ENCODE measurements around the gene FBH1. TPM values are rescaled to one million over a fixed set of nuclear protein-coding genes. Genes with fewer than 3 reads are reported as not detected.
A peak's percentile ranks its signal among the peaks of the same experiment; 100 is the strongest.
"Not testable (repeated sequence)": the region's sequence is repeated elsewhere in the genome, so short reads cannot be mapped to it uniquely, and the experiment has no call there.

FBH1 gene
- total RNA-seq, 1 donor from 2014 or later, result 71.5 TPM

- Histone ChIP-seq H3K9me3 (ENCODE audit: insufficient read depth, low read depth, low read length) (no peaks in the 10 kb centered on the region), H3K27ac (ENCODE audit: low read depth, low read length) (no peak overlapping the region), H3K9ac (ENCODE audit: low read length) (no peak overlapping the region), H3K4me1 (ENCODE audit: insufficient read depth, low read length) (peaks cover 11% of the 10 kb centered on the region), H4K20me1 (ENCODE audit: insufficient read depth, low read length) (no peaks in the 10 kb centered on the region), H2AFZ (ENCODE audit: low read depth, low read length) (no peak overlapping the region), H3K27me3 (ENCODE audit: insufficient read depth, low read length) (no peaks in the 10 kb centered on the region), H3K4me2 (ENCODE audit: low read length) (no peak overlapping the region), H3K4me3 (ENCODE audit: insufficient read depth, low read depth, low read length) (no peak overlapping the region), H3K36me3 (ENCODE audit: insufficient read depth, low read length) (no peaks in the 10 kb centered on the region), H3K79me2 (ENCODE audit: insufficient read depth, low read length) (no peaks in the 10 kb centered on the region)
- Mint-ChIP-seq H3K36me3 (ENCODE audit: low read depth, unreplicated experiment) (peaks cover 4% of the 10 kb centered on the region), H3K9me3 (ENCODE audit: unreplicated experiment) (peaks cover 2% of the 10 kb centered on the region), H3K27me3 (ENCODE audit: low read depth, unreplicated experiment) (peaks cover 19% of the 10 kb centered on the region), H3K4me3 (ENCODE audit: unreplicated experiment) (no peak overlapping the region), H3K4me1 (ENCODE audit: low read depth, unreplicated experiment) (peaks cover 2% of the 10 kb centered on the region), H3K27ac (ENCODE audit: unreplicated experiment) (peak overlapping the region; percentile 47)
- DNase-seq (ENCODE audit: low read depth) (no peak), FAIRE-seq (no peak)
- TF ChIP-seq EZH2 (IDR thresholded peaks at IDR 0.05; ENCODE audit: insufficient read depth, low read length) (no peak), CTCF (IDR thresholded peaks at IDR 0.05; ENCODE audit: insufficient read depth, low read depth, low read length) (no peak)
Measured at GRCh38 chr10:5961405-5962100, 71.5 kb downstream of the FBH1 start.

GRCh38 chr10:5962358-5962940, 72.4 kb downstream of the FBH1 start:
- not testable (repeated sequence) for H3K9me3 Mint-ChIP-seq (ENCODE audit: unreplicated experiment); H3K4me3 Mint-ChIP-seq (ENCODE audit: unreplicated experiment); H3K4me3 ChIP-seq (ENCODE audit: insufficient read depth, low read depth, low read length); FAIRE-seq; H2AFZ ChIP-seq (ENCODE audit: low read depth, low read length); H3K9ac ChIP-seq (ENCODE audit: low read length); H3K4me1 Mint-ChIP-seq (ENCODE audit: low read depth, unreplicated experiment); H3K36me3 ChIP-seq (ENCODE audit: insufficient read depth, low read length); H3K36me3 Mint-ChIP-seq (ENCODE audit: low read depth, unreplicated experiment); H3K27ac ChIP-seq (ENCODE audit: low read depth, low read length); H3K9me3 ChIP-seq (ENCODE audit: insufficient read depth, low read depth, low read length); H3K27ac Mint-ChIP-seq (ENCODE audit: unreplicated experiment); H4K20me1 ChIP-seq (ENCODE audit: insufficient read depth, low read length); H3K4me2 ChIP-seq (ENCODE audit: low read length); DNase-seq (ENCODE audit: low read depth); H3K79me2 ChIP-seq (ENCODE audit: insufficient read depth, low read length); H3K27me3 ChIP-seq (ENCODE audit: insufficient read depth, low read length)
- H3K4me1 ChIP-seq (ENCODE audit: insufficient read depth, low read length), result peaks cover 11% of the 10 kb centered on the region
- peaks cover 17% of the 10 kb centered on the region for H3K27me3 Mint-ChIP-seq (ENCODE audit: low read depth, unreplicated experiment)

- Histone ChIP-seq H3K4me2 (ENCODE audit: low read length) (no peak overlapping the region), H3K4me3 (ENCODE audit: insufficient read depth, low read depth, low read length) (no peak overlapping the region), H3K9me3 (ENCODE audit: insufficient read depth, low read depth, low read length) (no peaks in the 10 kb centered on the region), H2AFZ (ENCODE audit: low read depth, low read length) (no peak overlapping the region), H3K4me1 (ENCODE audit: insufficient read depth, low read length) (peaks cover 9% of the 10 kb centered on the region), H3K9ac (ENCODE audit: low read length) (no peak overlapping the region), H3K79me2 (ENCODE audit: insufficient read depth, low read length) (no peaks in the 10 kb centered on the region), H3K27me3 (ENCODE audit: insufficient read depth, low read length) (no peaks in the 10 kb centered on the region), H3K36me3 (ENCODE audit: insufficient read depth, low read length) (no peaks in the 10 kb centered on the region), H3K27ac (ENCODE audit: low read depth, low read length) (no peak overlapping the region), H4K20me1 (ENCODE audit: insufficient read depth, low read length) (no peaks in the 10 kb centered on the region)
- Mint-ChIP-seq H3K4me1 (ENCODE audit: low read depth, unreplicated experiment) (peaks cover 2% of the 10 kb centered on the region), H3K4me3 (ENCODE audit: unreplicated experiment) (no peak overlapping the region), H3K27me3 (ENCODE audit: low read depth, unreplicated experiment) (peaks cover 17% of the 10 kb centered on the region), H3K36me3 (ENCODE audit: low read depth, unreplicated experiment) (peaks cover 4% of the 10 kb centered on the region), H3K9me3 (ENCODE audit: unreplicated experiment) (peaks cover 2% of the 10 kb centered on the region), H3K27ac (ENCODE audit: unreplicated experiment) (no peak overlapping the region)
- TF ChIP-seq CTCF (IDR thresholded peaks at IDR 0.05; ENCODE audit: insufficient read depth, low read depth, low read length) (no peak), EZH2 (IDR thresholded peaks at IDR 0.05; ENCODE audit: insufficient read depth, low read length) (no peak)
- DNase-seq (ENCODE audit: low read depth) (no peak), FAIRE-seq (no peak)
Measured at GRCh38 chr10:5963071-5963470, 73.0 kb downstream of the FBH1 start.
